ENCODE results near the gene ADGRL1. TPM values are rescaled to one million over a fixed set of nuclear protein-coding genes. Genes with fewer than 3 reads are reported as not detected.

Gene ADGRL1
- total RNA-seq, 1 experiment from 2014 or later: 117 TPM

DNA sequence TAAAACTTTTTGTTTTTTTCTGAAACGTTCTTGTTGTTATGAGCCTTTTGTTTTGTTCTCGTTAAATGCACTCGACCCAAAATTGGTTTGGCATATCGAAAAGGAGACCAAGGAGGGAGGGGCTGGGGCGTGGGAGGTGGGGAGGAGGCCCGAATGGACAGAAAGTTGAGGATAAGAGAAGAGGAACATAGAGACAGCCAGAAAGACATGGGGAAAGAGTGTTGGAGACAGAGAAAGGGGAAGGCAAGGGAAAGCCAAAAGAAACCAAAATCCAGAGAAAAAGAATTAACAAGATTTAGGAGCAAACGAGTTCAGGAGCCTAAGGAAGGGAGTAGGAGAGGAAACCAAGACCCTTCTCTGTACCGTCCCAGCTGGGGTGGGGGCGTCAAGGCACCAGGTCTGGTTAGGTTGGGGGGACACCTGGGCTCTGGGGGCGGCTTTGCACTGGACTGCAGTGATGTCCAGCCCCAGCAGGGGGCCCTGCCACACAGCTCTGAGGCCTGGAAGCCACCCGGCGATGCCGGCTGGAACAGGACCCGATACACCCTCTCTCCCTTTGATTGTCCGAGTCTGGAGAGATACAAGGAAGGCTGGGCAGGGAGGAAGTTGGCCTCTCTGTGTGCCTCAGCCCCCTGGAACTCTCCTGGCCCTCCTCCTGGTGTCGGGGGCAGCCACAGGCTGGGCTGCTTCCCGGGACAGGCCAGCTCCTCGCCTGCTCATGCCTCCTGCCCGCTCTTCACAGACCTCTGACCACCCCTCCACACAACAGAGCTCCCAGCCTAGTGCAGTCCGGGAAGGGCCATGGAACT, 58.0 kb downstream of the ADGRL1 start:
- H3K79me1 ChIP-seq (ENCODE audit: insufficient read depth, low read depth, low read length, poor library complexity, severe bottlenecking): no peaks in the 10 kb centered on the region
- no peak overlapping the region for H2BK120ac ChIP-seq (ENCODE audit: low read depth, low read length, poor library complexity, severe bottlenecking)
- DNase-seq: peak; percentile 63
- no peak overlapping the region for H4K91ac ChIP-seq (ENCODE audit: insufficient read length, low read depth, low read length)
- no peak overlapping the region for H3K27ac ChIP-seq (ENCODE audit: insufficient read length, low read depth, low read length)
- H4K20me1 ChIP-seq (ENCODE audit: control insufficient read depth, insufficient read depth, insufficient read length): no peaks in the 10 kb centered on the region
- peak overlapping the region; percentile 29 to 91 (median 88); a peak in 5 of 7 replicates for H3K27ac Mint-ChIP-seq
- H3K27me3 ChIP-seq (ENCODE audit: insufficient read depth, low read length): no peaks in the 10 kb centered on the region
- no peak overlapping the region for H3T11ph ChIP-seq (ENCODE audit: low read length)
- H3K79me2 ChIP-seq (ENCODE audit: insufficient read depth, low read length): no peaks in the 10 kb centered on the region
- peaks cover 22 to 36% of the 10 kb centered on the region in 2 experiments for H3K4me1 Mint-ChIP-seq
- no peaks in the 10 kb centered on the region for H3K4me1 ChIP-seq (ENCODE audit: insufficient read depth, low read length)
- H3K9me3 Mint-ChIP-seq: no peaks in the 10 kb centered on the region
- peak overlapping the region in 1 of 2 experiments; percentile 31; a peak in 2 of 5 replicates for H3K4me3 Mint-ChIP-seq
- no peak overlapping the region for H3K23ac ChIP-seq (ENCODE audit: insufficient read length, low read depth, low read length)
- no peak overlapping the region for H2AK5ac ChIP-seq (ENCODE audit: insufficient read length, low read length)
- H3K4ac ChIP-seq (ENCODE audit: low read depth, low read length): no peak overlapping the region
- no peak overlapping the region for H2BK20ac ChIP-seq (ENCODE audit: low read depth, low read length, poor library complexity, severe bottlenecking)
- no CpG with 5 or more reads among the region's 20 CpGs for WGBS (ENCODE audit: extremely low coverage, insufficient read length, low lambda C conversion rate)
- TF ChIP-seq, protein P1, sequence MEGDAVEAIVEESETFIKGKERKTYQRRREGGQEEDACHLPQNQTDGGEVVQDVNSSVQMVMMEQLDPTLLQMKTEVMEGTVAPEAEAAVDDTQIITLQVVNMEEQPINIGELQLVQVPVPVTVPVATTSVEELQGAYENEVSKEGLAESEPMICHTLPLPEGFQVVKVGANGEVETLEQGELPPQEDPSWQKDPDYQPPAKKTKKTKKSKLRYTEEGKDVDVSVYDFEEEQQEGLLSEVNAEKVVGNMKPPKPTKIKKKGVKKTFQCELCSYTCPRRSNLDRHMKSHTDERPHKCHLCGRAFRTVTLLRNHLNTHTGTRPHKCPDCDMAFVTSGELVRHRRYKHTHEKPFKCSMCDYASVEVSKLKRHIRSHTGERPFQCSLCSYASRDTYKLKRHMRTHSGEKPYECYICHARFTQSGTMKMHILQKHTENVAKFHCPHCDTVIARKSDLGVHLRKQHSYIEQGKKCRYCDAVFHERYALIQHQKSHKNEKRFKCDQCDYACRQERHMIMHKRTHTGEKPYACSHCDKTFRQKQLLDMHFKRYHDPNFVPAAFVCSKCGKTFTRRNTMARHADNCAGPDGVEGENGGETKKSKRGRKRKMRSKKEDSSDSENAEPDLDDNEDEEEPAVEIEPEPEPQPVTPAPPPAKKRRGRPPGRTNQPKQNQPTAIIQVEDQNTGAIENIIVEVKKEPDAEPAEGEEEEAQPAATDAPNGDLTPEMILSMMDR (conservative IDR thresholded peaks at IDR 0.05): peak; percentile 56
- peaks cover 9 to 17% (median 16%) of the 10 kb centered on the region in 3 experiments; a peak in 6 of 7 replicates for H3K36me3 Mint-ChIP-seq (ENCODE audit: insufficient read depth in 1 of 3, low read depth in 3 of 3)
- H3K9ac ChIP-seq (ENCODE audit: extremely low read depth, insufficient read length, low read length): no peak overlapping the region
- H2AFZ ChIP-seq (ENCODE audit: low read length): no peak overlapping the region
- no peak overlapping the region for H3K56ac ChIP-seq (ENCODE audit: insufficient read length, low read depth, low read length)
- H3K27me3 Mint-ChIP-seq (ENCODE audit: low read depth): no peaks in the 10 kb centered on the region; the same call in 1 of the 2 replicates
- H3K18ac ChIP-seq (ENCODE audit: insufficient read length, low read depth, low read length): no peak overlapping the region
- H3K4me2 ChIP-seq (ENCODE audit: insufficient read depth, insufficient read length, low read length): no peak overlapping the region
- no peaks in the 10 kb centered on the region for H3K9me3 ChIP-seq (ENCODE audit: control insufficient read depth, low read depth, low read length)
- H4K8ac ChIP-seq (replicated peaks; ENCODE audit: insufficient read length, low read depth, low read length): no peak overlapping the region
- H4K5ac ChIP-seq (ENCODE audit: insufficient read length, low read depth, low read length): no peak overlapping the region
- H3K23me2 ChIP-seq (ENCODE audit: insufficient read length, low read depth, low read length, poor library complexity, severe bottlenecking): no peaks in the 10 kb centered on the region
- H3K14ac ChIP-seq (ENCODE audit: insufficient read depth, low read length): no peak overlapping the region
- H2BK12ac ChIP-seq (ENCODE audit: insufficient read length, low read depth, low read length): no peak overlapping the region
- H2BK5ac ChIP-seq (ENCODE audit: insufficient read length, low read length): no peak overlapping the region
- no peak overlapping the region for H2BK15ac ChIP-seq (ENCODE audit: low read depth, low read length)

Data from H9 (cell line).